ENCODE results near the gene MTERF4. TPM values are rescaled to one million over a fixed set of nuclear protein-coding genes. Genes with fewer than 3 reads are reported as not detected.

The MTERF4 gene
- total RNA-seq, 2 experiments from 2014 or later = 41.5 to 45.4 TPM

DNA sequence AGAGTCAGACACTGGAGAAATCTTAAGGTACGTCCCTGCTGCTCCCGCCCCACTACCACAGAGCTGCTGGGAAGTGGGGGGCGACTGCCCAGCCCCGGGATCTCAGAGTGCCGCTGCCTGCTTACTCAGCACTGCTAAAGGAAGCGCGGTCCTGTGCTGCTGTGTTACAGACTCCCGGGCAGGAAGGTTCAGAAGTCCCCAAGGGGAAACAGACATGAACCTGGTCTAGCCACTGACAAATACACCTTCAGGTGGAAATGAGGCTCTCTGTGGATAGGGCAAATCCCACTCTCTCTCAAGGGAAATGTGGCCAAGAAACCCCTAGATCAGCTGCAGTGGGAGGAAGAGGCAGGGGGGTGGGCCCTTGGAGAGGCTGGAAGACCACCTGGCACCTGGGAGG lies 13.7 kb downstream of the MTERF4 start:
- H3K27me3 Mint-ChIP-seq = no peaks in the 10 kb centered on the region
- POLR2A ChIA-PET = no interaction called here
- no peak for DNase-seq
- CTCF ChIA-PET = interaction anchor here (1.2 kb wide), 1 partner anchor 10 kb away, joined by 5 read pairs; no protein-coding TSS in a partner anchor
- H3K4me1 Mint-ChIP-seq = no peaks in the 10 kb centered on the region
- no peaks in the 10 kb centered on the region for H3K9me3 Mint-ChIP-seq
- H3K36me3 Mint-ChIP-seq (ENCODE audit: low read depth) = peaks cover 51% of the 10 kb centered on the region
- no peak overlapping the region for H3K4me3 Mint-ChIP-seq
- no peak overlapping the region for H3K27ac Mint-ChIP-seq

DNA sequence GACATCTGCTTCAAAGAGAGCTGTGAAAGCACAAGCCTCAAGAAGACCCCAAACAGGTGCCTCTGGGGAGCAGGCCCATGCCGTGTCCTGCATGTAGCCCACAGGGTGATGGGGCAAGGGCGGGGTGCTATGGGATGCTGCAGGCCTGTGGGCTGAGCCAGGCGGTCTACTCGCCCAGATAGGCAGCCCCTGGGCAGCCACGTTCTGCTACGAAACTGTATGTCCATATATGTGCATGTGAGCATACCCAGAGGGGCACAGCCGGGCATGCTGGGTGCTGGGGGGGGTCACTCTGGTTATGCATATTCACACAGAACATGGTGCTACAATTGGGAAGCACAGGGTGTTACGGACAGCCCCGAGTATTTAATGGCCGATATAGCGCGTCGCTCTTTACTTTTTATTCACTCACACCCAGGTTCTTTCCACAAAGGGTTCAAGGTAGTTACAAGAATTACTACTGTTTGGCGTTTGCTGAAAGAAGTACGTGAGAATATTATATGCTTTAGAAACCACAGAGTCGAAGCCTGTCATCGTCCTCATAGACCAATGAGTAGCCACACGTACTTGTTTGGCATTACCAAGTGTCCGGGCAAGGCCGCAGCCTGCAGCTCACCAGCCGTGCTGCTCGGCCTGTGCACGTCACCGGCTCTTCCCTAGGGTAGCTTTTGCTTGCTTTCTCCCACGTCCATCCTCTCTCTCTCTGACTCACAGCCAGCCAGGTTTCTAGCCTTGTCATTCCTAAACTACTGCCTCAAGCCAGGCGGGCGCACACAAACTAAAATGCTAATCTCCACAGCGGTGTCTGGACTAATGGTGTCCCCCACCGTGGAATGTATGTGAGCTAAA lies 14.4 kb downstream of the MTERF4 start:
- ChIA-PET POLR2A (no interaction called here), CTCF (interaction anchor here (1.2 kb wide), 1 partner anchor 9 kb away, joined by 5 read pairs; no protein-coding TSS in a partner anchor)
- Mint-ChIP-seq H3K27me3 (no peaks in the 10 kb centered on the region), H3K4me3 (no peak overlapping the region), H3K36me3 (ENCODE audit: low read depth) (peaks cover 51% of the 10 kb centered on the region), H3K27ac (no peak overlapping the region), H3K9me3 (no peaks in the 10 kb centered on the region), H3K4me1 (no peaks in the 10 kb centered on the region)
- no peak for DNase-seq

DNA sequence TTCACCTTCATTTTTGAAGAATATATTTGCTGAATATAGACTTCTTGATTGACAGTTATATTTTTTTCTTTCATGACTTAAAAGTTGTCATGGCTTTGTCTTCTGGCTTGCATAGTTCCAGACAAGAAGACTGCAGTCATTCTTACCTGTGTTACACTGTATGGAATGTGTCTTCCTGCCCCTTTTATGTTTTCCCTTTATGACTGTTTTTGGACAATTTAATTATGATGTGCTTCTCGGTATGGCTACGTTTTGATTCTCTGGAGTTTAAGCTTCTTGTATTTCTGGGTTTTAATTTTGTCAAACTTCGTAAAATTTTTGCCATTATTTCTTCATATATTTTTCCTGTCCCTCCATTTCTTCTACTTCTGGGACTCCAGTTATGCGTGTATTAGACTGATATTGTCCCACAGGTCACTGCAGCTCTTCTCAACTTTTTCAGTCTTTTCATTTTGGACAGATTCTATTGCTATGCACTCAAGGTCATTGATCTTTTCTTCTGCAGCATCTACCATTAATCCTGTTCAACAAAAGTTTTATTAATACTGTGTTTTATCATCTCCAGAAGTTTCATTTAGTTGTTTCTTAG lies 17.1 kb downstream of the MTERF4 start:
- POLR2A ChIA-PET = no interaction called here

DNA sequence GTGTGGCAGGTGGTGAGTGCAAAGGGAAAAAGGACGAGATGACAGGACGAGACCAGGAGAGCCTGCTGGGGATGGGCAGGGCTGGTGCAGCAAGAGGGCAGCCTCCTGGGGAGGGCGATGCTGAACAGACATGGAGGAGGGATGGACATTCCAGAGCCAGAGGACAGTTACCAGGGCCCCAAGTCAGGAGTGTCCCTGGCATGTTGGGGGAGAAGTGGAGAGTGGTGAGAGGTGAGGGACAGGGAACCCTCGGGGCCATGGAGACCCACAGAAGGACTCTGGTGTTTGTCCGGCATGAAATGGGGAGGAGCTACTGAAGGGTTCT lies 19.0 kb downstream of the MTERF4 start:
- Mint-ChIP-seq H3K4me3 (no peak overlapping the region), H3K27me3 (no peaks in the 10 kb centered on the region), H3K36me3 (ENCODE audit: low read depth) (peaks cover 28% of the 10 kb centered on the region), H3K9me3 (no peaks in the 10 kb centered on the region), H3K27ac (no peak overlapping the region), H3K4me1 (no peaks in the 10 kb centered on the region)
- POLR2A ChIA-PET = no interaction called here
- no peak for DNase-seq
- CTCF ChIA-PET = no interaction called here

More for the DNA sequence above, 17.1 kb downstream of the MTERF4 start:
- Mint-ChIP-seq H3K27me3 (no peaks in the 10 kb centered on the region), H3K9me3 (no peaks in the 10 kb centered on the region), H3K27ac (no peak overlapping the region), H3K4me3 (no peak overlapping the region), H3K36me3 (ENCODE audit: low read depth) (peaks cover 42% of the 10 kb centered on the region), H3K4me1 (no peaks in the 10 kb centered on the region)
- CTCF ChIA-PET = no interaction called here
- DNase-seq = no peak

DNA sequence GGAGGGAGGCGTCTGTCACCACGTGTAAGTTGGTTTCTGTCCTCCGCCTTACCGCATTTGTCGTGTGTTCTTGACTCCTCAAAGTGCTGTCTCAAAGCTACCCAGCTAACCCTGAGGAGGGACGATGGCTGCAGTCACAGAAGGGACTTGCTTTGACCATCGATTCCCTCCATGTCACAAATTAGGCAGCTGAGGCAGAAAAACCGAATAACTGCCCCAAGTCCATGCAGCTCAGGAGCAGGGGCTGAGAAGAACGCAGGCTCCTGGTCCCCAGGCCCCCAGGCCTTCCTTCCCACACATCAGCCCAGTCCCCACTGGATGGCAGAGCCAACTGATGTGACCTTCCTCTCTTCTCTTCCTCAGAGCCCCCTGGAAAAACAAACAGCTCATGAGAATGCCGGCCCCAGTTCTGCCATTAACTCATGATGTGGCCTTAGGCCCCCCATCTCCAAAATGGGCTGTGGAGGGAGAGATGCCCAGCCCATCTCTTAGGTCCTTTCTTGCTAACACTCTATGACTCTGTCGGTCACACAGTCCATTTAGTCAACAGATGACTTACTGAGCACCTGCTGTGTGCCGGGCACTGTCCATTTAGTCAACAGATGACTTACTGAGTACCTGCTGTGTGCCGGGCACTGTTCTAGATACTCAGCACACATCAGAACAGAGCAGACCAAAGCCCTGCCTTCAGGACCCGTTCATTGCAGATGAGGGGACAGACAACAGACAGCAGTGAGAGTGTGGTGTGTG lies 19.6 kb downstream of the MTERF4 start:
- ChIA-PET CTCF (no interaction called here), POLR2A (no interaction called here)
- peak; percentile 4 for DNase-seq
- H3K36me3 Mint-ChIP-seq (ENCODE audit: low read depth) = peaks cover 22% of the 10 kb centered on the region
- no peaks in the 10 kb centered on the region for H3K9me3 Mint-ChIP-seq
- H3K27ac Mint-ChIP-seq = no peak overlapping the region
- H3K4me1 Mint-ChIP-seq = no peaks in the 10 kb centered on the region
- H3K27me3 Mint-ChIP-seq = no peaks in the 10 kb centered on the region
- no peak overlapping the region for H3K4me3 Mint-ChIP-seq

DNA sequence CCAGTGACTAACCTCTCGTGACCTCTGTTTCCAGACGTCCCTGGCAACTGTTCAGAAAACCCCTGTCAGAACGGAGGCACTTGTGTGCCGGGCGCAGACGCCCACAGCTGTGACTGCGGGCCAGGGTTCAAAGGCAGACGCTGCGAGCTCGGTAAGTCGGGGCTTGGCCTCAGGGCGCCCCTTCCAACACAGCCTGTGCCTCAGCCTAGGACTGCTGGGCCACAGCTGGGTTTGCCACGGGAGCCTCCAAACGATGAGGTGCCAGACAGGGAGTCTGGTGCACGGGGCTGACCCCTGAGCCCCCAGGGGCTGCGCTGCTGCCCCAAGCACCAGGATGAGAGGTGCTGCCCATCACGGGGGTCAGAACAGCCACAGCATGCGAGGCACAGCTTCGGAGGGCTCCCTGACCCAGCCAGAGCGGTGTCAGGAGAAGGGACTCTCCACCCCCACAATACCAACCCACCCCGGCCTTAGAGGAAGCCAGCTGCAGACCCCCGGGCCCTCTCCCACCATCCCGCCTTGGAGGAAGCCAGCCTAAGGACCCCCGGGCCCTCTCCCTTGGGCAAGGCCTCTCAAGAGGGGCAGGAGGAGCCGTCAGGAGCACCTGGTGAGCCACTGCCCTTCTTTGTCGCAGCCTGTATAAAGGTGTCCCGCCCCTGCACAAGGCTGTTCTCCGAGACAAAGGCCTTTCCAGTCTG lies 20.3 kb downstream of the MTERF4 start:
- POLR2A ChIA-PET = no interaction called here
- Mint-ChIP-seq H3K4me1 (no peaks in the 10 kb centered on the region), H3K27me3 (no peaks in the 10 kb centered on the region), H3K9me3 (no peaks in the 10 kb centered on the region), H3K36me3 (ENCODE audit: low read depth) (peaks cover 17% of the 10 kb centered on the region), H3K4me3 (no peak overlapping the region), H3K27ac (no peak overlapping the region)
- CTCF ChIA-PET = no interaction called here
- peak; percentile 15 for DNase-seq

DNA sequence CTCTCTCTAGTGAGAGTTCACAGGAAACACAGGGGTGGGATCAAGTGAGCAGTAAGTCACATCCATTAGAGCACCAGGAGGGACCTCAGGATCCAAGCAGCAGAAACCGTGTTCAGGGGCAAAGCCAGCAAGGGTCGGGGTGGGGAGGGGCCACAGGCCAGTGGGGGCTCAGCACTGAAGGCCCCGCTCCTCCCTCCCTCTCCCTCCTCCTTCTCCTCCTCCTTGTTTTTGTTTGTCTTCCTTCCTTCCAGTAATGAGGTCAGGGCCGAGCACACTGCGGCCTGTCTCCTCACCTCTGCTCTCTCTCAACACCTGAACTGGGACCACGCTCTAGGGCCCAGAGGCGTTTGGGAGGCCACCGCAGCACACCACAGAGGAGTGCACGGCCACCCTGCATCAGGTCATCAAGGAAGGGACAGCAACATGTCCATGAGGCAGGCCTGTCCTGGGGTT lies 20.9 kb downstream of the MTERF4 start:
- Mint-ChIP-seq H3K4me3 (no peak overlapping the region), H3K27ac (no peak overlapping the region), H3K4me1 (no peaks in the 10 kb centered on the region), H3K27me3 (no peaks in the 10 kb centered on the region), H3K36me3 (ENCODE audit: low read depth) (peaks cover 11% of the 10 kb centered on the region), H3K9me3 (no peaks in the 10 kb centered on the region)
- ChIA-PET POLR2A (no interaction called here), CTCF (no interaction called here)
- no peak for DNase-seq

DNA sequence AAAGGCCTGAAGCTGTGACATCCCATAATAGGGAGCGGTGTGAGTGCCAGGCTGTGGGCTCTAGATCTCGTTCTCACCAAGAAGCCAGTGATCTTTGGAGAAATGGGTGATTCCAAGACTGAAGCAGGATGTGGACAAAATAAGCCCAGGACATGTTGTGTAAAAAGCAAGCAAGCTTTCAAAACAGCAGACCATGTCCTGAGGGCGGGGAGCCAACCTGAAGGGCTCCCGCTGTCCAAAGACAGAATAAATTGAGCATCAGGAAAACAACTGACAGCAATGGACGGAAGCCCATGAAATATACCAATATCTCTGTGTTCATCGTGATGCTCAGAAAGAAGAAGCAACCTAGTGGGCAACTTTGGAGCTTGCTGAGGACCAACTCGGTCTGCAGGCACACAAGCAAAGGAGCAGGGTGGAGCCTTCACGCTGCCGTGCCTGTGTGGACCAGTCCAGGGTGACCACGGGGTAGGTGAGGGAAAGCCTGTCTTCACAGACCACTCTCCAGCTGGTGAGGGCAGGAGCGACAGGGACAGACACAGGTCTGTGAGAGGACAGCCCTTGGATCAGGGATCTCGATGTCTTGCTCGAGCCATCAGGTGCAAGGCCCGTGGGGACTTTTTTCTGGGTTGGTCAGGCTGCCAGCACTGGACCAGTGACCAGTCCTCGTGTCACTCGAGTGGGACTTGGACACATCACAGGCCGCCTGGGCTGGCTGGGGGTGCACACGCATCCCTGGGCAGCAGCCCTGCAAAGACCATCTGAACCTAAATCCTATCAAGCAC lies 21.5 kb downstream of the MTERF4 start:
- Mint-ChIP-seq H3K27me3 (no peaks in the 10 kb centered on the region), H3K4me1 (no peaks in the 10 kb centered on the region), H3K27ac (no peak overlapping the region), H3K9me3 (no peaks in the 10 kb centered on the region), H3K4me3 (no peak overlapping the region), H3K36me3 (ENCODE audit: low read depth) (peaks cover 8% of the 10 kb centered on the region)
- CTCF ChIA-PET = no interaction called here
- peak; percentile 14 for DNase-seq
- POLR2A ChIA-PET = no interaction called here

DNA sequence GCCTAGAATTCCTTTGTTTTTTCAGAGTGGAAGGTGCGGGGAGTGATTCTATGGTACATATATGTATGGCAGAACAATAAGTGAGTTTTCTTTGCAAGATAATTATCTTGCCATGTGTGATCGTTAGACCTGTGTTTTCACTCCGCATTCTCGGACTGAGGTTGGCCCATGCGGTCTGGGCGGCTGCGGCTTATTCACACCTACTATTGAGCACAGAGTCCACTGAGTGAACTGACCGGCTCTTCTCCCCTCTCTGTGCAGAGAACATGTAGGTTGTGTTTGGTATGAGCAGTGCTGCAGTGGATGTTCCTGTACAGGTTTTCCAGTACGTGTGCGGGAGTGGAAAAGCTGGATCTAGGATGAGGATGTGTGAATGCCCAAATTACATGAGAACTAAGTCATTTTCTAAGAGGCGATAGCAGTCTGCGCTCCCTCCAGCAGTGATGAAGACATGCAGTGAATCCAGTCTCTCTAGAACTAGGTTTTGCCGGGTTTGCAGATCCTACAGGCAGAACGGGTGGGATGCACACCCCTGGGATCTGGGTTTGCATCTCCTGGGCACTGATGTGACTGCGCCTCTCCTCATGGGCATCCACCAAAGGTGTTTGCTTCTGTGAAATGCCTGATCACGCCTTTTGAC lies 27.1 kb downstream of the MTERF4 start:
- ChIA-PET CTCF (no interaction called here), POLR2A (no interaction called here)
- no peaks in the 10 kb centered on the region for H3K27me3 Mint-ChIP-seq
- H3K27ac Mint-ChIP-seq = no peak overlapping the region
- no peak overlapping the region for H3K4me3 Mint-ChIP-seq
- no peaks in the 10 kb centered on the region for H3K36me3 Mint-ChIP-seq (ENCODE audit: low read depth)
- peak; percentile 5 for DNase-seq
- H3K4me1 Mint-ChIP-seq = no peaks in the 10 kb centered on the region
- no peaks in the 10 kb centered on the region for H3K9me3 Mint-ChIP-seq

DNA sequence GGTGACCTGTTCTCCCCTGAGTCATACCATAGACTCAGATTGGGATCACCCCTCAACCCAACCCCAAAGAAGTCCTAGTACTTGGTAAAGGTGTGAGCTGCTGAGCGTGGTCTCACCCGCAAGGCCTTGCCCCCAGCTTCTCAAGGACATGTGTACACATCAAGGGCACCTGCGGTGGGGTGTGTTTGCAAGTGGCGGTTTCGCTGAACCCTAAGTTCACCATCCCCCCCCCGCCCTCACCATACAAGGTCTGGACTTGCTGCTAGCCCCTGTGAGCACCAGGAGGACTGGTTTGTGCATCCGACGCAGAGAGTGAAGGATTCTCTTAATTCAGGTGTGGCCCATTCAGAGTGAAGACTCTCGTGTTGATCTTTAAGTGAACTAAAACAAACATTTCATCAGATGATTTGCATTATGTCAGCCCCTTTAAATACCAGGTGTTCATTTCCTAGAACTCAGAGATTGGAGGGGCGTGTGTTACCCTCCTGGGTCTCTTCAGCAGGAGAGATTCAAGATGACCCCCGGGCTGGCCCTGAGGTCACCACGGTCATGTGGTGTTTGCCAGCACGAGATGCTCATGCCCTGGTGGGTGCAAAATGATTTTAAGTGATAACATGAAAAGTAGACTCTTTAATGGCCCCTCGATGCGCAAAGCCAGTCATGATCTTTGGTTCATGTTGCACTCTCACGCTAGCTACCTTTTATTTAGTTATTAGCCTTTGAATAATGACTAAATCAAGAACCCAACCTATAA lies 27.8 kb downstream of the MTERF4 start:
- Mint-ChIP-seq H3K9me3 (no peaks in the 10 kb centered on the region), H3K36me3 (ENCODE audit: low read depth) (no peaks in the 10 kb centered on the region), H3K27me3 (no peaks in the 10 kb centered on the region), H3K4me1 (no peaks in the 10 kb centered on the region), H3K27ac (no peak overlapping the region), H3K4me3 (no peak overlapping the region)
- ChIA-PET CTCF (no interaction called here), POLR2A (no interaction called here)
- peak; percentile 14 for DNase-seq

DNA sequence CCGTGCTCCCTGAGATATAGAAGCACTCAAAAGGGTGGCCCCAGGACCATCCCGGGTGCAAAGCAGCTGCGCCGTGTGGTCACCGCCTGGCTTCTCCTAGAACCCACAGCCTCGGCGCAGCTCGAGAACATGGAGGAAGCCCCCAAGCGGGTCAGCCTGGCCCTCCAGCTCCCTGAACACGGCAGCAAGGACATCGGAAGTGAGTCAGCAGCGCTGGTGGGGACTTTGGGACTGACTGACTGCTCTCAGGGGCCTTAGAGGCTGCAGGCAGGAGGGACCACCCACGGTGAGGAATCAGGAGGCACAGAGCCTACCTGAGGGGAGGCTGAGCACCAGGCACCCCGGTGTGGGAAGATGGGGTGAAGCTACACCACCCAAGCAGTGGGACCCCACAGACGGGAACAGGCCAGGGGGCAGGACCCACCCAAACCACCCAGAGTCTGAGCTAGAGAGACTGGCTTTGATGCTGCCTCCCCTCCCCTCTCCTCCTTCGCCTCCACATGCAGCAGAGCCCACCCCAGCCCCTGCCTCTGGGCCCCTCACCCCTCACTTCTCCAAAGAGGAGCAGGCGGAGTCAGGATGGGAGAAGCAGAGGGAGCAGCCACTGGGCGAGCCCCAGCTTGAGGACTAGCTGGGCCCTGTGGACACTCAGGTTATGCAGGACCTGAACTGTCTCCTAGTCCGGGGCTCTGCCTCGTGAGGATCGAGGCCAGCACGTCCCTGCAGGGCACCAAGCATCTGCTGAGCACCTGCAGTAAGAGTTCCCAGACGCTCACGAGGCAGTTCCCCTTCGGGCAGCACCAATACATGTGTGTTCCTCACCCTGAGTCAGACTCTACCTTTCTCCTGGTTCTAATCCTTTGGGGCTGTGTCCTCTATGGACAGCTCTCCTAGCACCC lies 28.7 kb downstream of the MTERF4 start:
- no peaks in the 10 kb centered on the region for H3K4me1 Mint-ChIP-seq
- ChIA-PET POLR2A (no interaction called here), CTCF (no interaction called here)
- H3K4me3 Mint-ChIP-seq = no peak overlapping the region
- no peaks in the 10 kb centered on the region for H3K27me3 Mint-ChIP-seq
- no peaks in the 10 kb centered on the region for H3K36me3 Mint-ChIP-seq (ENCODE audit: low read depth)
- H3K27ac Mint-ChIP-seq = no peak overlapping the region
- H3K9me3 Mint-ChIP-seq = no peaks in the 10 kb centered on the region
- DNase-seq = peak; percentile 14
